ENCODE data around the gene AP4M1.

AP4M1 gene

DNA sequence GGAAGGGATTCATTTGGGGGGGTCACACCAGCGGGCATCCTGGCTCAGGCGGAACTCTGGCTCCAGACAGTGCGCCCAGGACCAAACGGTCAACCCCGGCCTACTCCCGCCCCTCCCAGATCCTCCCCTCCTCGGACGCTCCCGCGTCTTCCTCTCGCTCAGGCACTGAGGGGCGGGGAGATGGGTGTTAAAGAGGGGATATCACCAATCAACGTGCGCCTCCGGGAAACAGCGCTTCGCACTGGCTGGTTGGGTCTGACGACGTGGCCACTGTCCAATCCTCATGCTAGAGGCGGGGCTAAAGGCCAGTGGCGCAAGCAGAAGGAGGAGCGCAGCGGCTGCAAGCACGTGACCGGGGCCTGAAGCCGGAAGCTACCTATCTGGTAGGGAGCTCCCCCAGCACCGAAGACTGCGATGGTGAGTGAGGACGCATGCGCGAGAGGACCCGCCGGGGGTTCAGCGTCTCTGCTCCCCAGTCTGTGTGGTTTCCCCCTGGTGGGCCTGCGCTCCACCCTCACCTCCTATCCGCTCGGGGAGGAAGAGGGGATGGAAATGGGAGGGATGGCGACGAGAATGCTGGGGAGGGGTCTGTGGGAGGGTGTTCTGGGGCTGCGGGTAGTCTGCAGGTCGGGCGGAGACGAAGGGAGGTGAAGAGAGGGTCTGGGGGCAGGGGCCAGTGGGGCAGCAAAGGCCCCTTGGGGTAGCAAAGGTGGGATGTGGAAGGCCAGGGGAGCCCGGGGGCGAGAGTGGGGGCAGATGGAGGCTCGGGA, 47.3 kb downstream of the AP4M1 start, which contains the start of gene LAMTOR4:
Gene LAMTOR4, plus strand, starts transcription at position 360 of the 770 bp plus-strand sequence. Its CDS starts 55 bp downstream, at position 415.
- Mint-ChIP-seq H3K4me3 (peak within 1 kb of the TSS; percentile 90 to 95 (median 92)), H3K9me3 (no peaks in the 10 kb centered on the region), H3K27me3 (ENCODE audit: low read depth) (no peaks in the 10 kb centered on the region), H3K4me1 (peaks cover 12% of the 10 kb centered on the region), H3K27ac (peak within 1 kb of the TSS; percentile 38 to 83 (median 75)), H3K36me3 (ENCODE audit: low read depth) (peaks cover 18% of the 10 kb centered on the region)
- TF ChIP-seq, protein P1, sequence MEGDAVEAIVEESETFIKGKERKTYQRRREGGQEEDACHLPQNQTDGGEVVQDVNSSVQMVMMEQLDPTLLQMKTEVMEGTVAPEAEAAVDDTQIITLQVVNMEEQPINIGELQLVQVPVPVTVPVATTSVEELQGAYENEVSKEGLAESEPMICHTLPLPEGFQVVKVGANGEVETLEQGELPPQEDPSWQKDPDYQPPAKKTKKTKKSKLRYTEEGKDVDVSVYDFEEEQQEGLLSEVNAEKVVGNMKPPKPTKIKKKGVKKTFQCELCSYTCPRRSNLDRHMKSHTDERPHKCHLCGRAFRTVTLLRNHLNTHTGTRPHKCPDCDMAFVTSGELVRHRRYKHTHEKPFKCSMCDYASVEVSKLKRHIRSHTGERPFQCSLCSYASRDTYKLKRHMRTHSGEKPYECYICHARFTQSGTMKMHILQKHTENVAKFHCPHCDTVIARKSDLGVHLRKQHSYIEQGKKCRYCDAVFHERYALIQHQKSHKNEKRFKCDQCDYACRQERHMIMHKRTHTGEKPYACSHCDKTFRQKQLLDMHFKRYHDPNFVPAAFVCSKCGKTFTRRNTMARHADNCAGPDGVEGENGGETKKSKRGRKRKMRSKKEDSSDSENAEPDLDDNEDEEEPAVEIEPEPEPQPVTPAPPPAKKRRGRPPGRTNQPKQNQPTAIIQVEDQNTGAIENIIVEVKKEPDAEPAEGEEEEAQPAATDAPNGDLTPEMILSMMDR (IDR thresholded peaks at IDR 0.05; ENCODE audit: unreplicated experiment in 3 of 3), result no peak

GRCh38 chr7:100152404-100152803, 51.0 kb downstream of the AP4M1 start:
- H3K27me3 Mint-ChIP-seq (ENCODE audit: low read depth), result no peaks in the 10 kb centered on the region

DNA sequence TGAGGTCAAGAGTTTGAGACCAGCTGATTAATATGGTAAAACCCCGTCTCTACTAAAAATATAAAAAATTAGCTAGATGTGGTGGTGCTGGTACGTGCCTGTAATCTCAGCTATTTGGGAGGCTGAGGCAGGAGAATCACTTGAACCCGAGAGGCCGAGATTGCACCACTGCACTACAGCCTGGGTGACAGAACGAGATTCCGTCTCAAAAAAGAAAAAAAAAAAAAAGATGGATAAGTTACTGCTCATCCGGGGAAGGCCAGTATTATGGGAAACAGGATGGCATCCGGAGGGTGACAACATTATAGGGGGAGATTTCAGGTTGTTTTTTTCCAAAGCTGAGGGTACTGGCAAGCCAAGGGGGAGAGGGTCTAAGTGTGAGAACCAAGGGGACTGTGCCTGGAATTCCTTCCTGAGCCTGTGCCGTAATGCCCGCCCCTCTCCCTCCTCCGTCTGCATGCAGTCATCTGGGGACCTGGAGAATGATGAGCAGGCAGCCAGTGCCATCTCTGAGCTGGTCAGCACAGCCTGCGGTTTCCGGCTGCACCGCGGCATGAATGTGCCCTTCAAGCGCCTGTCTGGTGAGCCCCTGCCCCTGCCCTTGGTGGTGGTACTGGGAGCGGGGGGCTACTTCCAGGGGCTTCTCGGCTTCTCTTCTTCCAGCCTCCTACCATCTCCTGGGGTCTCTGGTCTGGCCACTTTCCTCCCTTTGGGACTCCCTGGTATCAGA, 51.7 kb downstream of the AP4M1 start:
- Mint-ChIP-seq H3K27me3 (ENCODE audit: low read depth) (no peaks in the 10 kb centered on the region), H3K36me3 (ENCODE audit: low read depth) (peaks cover 27% of the 10 kb centered on the region), H3K27ac (peak overlapping the region in 1 of 3 experiments; percentile 42), H3K4me1 (peaks cover 23% of the 10 kb centered on the region), H3K9me3 (no peaks in the 10 kb centered on the region), H3K4me3 (no peak overlapping the region)
- TF ChIP-seq, protein P1 (IDR thresholded peaks at IDR 0.05; ENCODE audit: unreplicated experiment in 3 of 3), result no peak

More at GRCh38 chr7:100152404-100152803, 51.0 kb downstream of the AP4M1 start:
- TF ChIP-seq, protein P1 (IDR thresholded peaks at IDR 0.05; ENCODE audit: unreplicated experiment in 3 of 3), result no peak
- H3K27ac Mint-ChIP-seq, result peak overlapping the region in 1 of 3 experiments; percentile 28
- H3K4me1 Mint-ChIP-seq, result peaks cover 19% of the 10 kb centered on the region
- H3K36me3 Mint-ChIP-seq (ENCODE audit: low read depth), result peaks cover 27% of the 10 kb centered on the region
- peak overlapping the region; percentile 9 to 27 (median 10) for H3K4me3 Mint-ChIP-seq
- H3K9me3 Mint-ChIP-seq, result no peaks in the 10 kb centered on the region

DNA sequence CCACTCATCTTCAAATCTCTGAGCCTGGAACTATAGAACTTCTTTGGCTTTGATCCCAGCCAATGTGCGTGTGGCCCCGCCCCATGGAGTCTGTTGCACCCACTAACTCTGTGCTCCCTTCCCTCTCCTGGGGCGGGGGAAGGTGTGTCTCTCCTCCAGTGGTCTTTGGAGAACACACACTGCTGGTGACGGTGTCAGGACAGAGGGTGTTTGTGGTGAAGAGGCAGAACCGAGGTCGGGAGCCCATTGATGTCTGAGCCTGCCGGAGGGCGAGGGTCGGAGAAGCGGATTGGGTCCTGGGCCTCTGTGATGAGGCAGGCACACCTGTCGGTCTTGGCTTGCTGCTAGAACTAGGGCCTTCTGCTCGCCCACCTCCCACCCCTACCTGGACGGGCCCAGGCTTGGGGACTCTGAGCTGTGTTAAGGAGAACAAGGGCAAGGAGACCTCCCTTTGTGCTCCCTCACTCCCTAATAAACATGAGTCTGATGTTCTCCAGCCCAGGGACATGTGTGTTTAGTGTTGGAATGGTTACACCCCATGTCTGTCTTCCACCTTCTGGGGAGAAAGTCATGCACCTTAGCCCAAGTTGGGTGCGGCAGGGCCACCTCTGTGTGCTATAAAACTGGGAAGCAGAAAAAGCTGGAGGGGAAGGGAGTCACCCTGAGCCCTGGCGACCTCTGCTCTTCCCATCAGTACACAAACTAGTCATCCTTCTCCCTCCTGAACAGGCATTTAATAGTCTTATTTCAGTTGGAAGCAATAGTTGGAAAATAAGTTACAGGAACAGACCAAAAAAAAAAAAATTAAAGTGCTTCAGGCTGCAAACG, 52.5 kb downstream of the AP4M1 start:
- H3K27ac Mint-ChIP-seq, result peak overlapping the region in 2 of 3 experiments; percentile 8 to 42
- TF ChIP-seq, protein P1 (IDR thresholded peaks at IDR 0.05; ENCODE audit: unreplicated experiment in 3 of 3), result no peak
- H3K4me1 Mint-ChIP-seq, result peaks cover 20% of the 10 kb centered on the region
- peak overlapping the region in 2 of 3 experiments; percentile 19 to 43 for H3K4me3 Mint-ChIP-seq
- peaks cover 27% of the 10 kb centered on the region for H3K36me3 Mint-ChIP-seq (ENCODE audit: low read depth)
- no peaks in the 10 kb centered on the region for H3K27me3 Mint-ChIP-seq (ENCODE audit: low read depth)
- no peaks in the 10 kb centered on the region for H3K9me3 Mint-ChIP-seq

DNA sequence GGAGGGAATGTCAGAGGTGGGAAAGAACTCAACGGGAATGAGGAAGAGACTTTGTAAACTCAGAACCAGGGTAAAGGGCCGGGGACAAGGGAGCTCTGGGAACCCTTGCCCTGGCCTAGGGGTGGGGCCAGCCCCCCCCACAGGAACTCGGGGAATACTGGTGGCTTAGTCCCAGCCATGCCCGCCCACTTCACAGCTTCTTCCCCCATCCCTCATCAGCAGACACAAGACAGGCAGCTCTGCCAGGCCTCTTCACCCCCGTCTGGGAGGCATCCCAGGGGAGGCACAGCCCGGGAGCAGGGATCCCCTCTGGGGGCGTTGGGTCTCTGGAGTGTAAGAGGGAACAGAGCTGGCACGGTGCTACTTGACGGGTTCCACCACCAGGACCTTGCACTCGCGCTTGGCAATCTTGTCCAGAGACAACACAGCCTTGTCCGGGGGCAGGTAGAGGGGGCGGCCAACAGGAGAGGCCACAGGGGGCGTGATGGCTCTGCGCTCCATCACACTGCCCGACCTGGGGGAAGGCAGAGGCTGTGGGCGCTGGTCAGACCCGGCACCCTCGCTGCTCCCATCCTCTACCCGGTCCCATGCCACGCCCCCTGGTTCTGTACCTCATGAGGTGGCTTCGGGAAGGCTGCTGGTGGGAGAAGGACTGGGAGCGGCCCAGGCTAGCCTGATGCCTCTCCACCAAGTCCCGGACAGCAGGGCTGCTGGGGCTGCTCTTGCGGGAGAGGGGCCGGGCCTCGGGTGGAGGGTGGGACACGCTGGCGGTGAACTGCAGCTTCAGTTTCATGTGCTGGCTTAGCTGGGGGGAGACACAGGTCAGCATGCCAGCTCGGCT, 53.4 kb downstream of the AP4M1 start:
- TF ChIP-seq, protein P1 (IDR thresholded peaks at IDR 0.05; ENCODE audit: unreplicated experiment in 3 of 3), result no peak
- H3K27ac Mint-ChIP-seq, result no peak overlapping the region
- no peaks in the 10 kb centered on the region for H3K27me3 Mint-ChIP-seq (ENCODE audit: low read depth)
- H3K4me3 Mint-ChIP-seq, result peak overlapping the region in 1 of 3 experiments; percentile 38
- peaks cover 27% of the 10 kb centered on the region for H3K36me3 Mint-ChIP-seq (ENCODE audit: low read depth)
- no peaks in the 10 kb centered on the region for H3K9me3 Mint-ChIP-seq
- peaks cover 22% of the 10 kb centered on the region for H3K4me1 Mint-ChIP-seq

All from nephron (organoid).